Measurements from ENCODE around the gene HPS1. TPM values are rescaled to one million over a fixed set of nuclear protein-coding genes. Genes with fewer than 3 reads are reported as not detected.
A peak's percentile ranks its signal among the peaks of the same experiment; 100 is the strongest.

HPS1 gene
- total RNA-seq, 1 experiment from 2014 or later: 44.2 TPM

DNA sequence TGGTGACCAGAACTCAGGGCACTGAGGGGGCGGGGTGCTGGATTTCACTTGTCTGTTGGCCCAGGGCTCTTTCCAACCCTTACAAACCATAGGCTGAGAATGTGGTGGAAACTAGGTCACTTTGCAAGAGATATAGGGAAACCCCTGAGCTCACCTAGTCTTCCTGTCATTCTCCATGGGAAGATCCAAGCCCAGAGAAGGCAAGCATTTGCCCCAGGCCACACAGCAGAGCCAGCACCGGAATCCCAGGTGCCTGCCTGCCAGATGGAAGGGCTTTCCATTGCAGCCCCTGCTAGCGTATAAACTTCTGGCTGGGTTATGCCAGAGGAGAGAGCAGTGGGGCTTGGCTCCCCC, 32.2 kb downstream of the HPS1 start:
- DNase-seq (ENCODE audit: low spot score): peak; percentile 9

DNA sequence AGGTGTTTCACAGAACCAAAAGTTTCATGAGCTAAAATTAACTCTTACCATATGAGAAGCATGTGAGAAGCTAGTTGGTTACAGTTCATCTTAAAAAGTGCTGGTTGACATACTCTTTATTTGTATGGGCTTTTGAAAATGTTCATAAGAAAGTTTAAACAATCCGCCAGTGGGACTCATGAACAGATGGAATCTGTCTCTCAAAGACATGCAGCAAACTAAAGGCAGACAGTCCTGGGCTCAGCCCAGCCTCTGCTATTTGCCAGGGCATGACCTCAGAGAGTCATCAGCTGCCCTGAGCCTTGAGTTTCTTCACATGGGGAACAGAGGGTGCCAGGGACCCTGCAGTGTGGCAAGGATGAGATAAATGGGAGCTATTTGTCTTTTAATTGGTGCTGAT, 35.0 kb downstream of the HPS1 start:
- no peak for DNase-seq (ENCODE audit: low spot score)

DNA sequence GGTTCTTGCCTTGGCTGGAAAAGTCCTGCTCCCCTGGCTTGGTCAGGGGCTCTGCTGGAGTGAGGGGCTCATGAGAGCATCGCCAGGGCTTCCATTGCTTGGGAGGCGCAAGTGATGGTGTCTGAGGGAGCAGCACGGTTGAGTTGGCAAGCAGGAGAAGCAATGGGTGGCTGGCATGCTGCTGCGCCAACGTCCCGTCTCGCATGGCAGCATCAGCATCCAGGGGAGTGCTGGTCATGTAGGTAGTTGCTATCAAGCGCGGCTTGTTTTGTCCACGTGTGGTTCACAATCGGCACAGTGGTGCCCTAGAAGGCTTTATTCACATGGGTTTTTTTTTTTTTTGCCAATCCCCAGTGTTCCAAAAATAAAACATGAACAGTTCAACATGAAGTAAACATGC, 35.6 kb downstream of the HPS1 start:
- no peak for DNase-seq (ENCODE audit: low spot score)

DNA sequence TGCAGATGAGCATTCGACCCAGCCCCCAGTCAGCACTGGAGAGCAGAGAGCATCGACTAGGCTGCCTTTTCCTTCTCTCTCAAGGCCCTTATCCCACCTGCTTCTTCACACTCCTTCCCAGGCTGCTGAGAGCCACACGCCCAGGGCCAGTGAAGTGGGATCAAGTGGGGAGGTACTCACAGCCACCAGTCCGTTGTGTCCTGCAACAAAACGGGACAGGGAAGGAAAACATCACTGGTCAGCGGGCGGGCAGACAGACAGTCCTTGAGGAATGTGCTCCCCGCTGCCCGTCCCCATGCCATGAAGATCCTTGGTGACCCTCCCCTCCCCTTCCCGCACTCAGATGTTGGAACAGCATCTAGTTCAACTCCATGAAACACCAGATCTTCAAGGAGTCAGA, 36.0 kb downstream of the HPS1 start:
- DNase-seq (ENCODE audit: low spot score): no peak

DNA sequence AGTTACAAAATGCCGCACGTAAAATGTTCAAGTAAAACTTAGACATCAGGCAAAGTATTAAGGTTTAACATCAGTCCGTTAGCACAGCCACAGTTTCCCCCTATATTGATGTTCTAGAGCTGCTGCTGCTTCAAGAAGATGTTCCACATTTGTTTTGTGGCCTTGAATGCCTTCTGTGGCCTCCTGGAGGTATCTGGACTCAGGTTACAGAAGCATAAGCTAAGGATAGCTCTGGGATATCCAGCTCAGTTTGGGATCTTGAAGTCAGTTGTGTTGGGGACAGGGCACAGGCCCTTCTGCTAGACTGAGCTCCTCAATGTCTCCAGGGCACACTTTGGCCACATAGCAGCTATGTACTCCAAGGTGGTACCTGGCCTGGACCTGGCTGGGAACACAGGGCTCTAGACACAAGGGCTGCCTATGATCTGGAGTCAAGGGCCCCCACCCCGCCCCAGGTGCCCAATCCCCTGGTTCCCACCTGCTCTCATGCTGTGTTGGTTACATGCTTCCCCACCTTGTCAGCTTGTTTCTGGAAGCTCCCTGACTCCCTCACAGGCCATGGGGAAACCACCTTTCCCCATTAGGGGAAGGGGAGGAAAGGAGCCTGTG, 36.5 kb downstream of the HPS1 start:
- DNase-seq (ENCODE audit: low spot score): no peak

DNA sequence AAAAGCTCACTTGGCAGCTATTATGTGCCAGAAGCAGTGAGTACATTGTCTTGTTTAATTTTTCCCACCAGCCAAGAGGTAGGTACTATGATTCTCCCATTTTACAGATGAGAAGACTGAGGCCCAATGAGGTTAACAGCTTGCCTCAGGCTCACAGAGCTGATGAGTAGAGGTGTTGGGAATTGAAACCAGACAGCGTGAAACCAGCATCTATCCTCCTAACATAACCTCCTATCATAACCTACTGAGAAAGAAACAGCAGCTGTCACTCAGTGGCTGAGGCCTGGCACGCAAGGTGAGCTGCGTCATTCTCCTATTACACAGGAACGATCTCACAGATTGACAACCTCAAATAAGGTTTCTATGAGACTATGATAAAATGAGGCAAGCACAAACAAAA, 37.9 kb downstream of the HPS1 start:
- no peak for DNase-seq (ENCODE audit: low spot score)

DNA sequence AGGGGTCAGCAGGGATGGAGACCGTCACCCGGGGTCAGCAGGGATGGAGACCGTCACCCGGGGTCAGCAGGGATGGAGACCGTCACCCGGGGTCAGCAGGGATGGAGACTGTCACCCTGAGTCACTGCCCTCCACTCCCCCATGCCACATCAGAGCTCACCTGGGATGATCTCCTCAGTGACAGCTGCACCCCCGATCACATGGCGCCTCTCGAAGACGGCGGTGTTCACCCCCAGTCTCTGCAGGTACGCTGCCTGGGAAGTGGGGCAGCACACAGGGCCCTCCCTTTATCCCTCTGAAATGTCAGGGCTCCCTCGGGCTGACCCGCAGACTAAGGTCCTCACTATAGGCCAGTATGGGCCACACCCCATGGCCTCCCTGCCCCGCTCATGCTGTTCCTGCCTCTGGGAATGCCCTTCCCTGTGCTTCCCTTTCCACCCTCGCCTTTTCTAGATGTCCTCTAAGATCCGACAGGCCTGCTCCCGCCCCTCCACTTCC, 38.9 kb downstream of the HPS1 start:
- no peak for DNase-seq (ENCODE audit: low spot score)

DNA sequence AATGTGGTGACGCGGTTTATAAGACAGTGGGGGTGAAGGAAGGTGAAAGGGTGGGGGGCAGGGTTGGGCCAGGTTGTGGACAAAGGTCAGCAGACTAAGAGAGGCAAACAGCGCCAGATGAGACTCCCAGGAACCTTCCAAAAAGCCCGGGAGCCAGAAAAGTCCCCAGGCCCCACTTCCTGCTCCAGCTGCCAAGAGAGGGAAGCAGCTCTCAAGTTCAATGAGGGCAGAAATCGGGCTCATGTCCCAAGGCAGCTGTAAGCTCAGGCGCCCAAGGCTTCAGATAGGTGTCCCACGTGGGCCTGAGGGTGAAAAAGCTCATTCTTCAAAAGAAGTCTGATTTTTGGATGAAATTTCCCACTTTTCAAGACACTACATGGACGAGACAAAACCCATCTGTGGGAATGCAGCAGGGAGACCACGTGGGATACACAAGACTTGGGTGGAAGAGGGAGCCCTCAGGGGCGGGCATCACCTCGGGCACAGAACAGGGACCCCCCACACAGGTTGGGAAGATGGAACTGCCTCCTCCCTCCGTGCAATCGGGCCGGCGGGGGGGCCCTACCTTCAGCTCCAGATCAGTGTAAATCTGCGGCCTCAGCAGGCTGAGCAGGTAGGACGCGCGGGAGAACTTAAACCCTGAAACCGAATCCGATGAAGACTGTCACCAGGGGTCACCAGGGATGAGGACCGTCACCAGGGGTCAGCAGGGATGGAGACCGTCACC, 39.6 kb downstream of the HPS1 start:
- DNase-seq (ENCODE audit: low spot score): no peak

DNA sequence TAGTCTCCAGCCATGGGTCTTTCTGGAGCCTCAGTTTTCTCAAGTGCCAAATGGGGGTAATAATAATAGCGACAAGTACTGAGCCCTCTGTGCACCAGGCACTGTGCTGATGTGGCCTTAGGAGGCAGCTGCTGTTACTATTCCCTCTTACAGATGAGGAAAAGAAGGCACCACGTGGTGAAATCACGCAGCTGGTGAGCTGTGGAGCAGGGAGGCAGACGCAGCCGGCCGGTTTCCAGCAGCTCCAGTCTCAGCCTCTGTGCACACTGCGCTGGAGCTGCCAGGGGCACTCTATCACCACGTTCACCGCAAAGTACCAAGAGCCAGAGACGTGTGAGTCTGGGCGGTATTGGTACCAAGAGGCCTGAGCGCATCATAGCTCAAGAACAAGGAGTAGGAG, 41.3 kb downstream of the HPS1 start:
- DNase-seq (ENCODE audit: low spot score): no peak

DNA sequence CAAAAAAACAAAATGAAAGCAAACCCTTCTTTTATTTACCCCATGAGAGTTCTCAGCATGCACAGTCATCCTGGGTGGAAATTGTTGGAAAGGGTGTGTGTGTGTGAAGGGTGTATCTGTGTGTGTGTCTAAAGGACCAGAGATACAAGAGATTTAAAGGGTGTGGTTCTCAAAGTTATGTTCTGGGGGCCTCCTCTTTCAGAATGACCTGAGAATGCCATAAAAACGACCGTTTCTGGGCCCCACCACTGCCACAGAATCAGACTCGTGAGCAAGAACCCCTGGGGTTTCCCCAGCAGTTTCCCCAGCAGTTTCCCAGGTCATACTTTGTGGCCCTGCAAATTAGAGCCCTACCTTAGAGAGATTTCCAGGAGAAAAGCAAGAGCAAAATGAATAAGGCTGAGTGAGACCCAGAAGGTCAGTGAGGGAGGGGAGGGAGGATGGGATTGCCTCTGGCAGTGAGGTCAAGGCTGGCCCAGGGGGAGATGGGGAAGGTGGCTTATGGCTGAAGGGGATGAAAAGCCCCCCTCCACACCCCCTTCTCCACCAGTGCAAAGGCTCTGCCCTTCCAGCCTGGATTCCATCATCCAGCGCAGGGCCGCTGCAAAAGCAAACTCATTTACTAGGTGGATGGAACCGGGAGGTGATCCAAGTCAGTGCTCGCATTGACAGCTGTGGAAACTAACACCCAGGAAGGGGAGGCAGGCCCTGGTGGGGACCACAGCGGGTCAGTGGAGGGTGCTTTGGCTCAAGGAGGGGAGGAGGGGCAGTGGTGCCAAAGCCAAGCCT, 42.0 kb downstream of the HPS1 start:
- DNase-seq (ENCODE audit: low spot score): no peak

DNA sequence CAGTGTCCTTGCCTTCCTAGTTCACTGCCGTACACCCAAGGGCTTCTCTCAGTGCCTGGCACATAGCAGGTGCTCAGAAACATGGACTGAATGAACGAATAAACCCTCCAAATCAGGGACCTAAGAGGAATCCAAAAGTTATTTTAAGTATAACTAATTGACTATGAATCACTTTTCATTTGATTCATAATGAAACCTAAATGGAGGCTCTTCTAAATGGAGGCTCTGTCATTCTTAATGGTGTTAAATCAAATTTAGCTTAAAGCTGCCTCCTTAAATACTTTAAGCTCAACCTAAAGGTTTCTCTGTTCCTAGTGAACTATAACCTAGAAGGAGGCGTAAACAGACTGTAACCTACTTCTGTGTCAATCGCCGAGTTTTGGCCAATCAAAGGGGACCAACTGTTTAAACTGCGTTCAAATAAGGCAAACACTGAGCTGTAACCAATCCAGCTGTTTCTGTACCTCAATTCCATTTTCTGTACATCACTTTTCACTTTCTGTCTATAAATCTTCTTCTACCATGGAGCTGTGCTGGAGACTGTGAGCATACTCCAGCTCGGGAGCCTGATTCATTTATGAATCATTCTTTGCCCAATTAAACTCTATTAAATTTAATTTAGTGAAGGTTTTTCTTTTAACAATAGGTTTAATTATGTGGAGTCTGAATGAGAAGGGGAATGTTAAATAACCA, 42.8 kb downstream of the HPS1 start:
- DNase-seq (ENCODE audit: low spot score): no peak

DNA sequence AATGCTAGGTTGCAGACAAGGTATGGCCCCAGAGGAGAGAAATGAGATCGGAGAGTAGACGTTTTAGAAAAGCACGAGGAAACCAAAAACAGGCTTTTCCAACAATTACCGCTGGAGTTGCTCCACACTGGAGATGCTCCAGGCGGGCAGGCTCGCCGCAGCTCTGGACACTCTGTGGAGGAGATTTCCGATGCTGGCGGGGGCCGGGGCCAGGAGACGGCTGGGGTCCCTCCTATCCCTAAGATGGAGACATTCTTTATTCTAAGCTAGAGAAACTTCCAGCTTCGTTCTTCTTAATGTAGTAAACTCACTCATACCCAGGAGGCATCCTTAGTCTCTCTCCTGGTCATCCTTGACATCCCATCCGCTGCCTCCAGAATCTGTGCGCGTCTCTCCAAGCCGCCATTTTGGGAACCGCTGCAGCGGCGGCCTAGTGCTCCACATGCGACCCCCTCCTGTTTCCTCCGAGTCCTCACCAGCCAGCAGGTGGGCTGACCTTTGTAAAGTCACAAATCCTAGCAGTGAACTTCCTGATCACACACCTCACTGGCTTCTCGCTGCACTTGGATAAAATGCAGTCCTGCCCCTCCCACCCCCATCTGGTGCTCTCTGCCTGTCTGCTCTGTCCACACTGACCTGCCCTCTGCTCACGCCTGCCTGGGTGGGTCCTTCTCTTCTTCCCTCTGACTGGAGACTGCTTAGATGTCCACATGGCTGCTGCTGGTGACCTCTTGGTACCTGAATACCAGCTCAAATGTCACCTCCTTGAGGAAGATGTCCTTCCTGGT, 43.6 kb downstream of the HPS1 start:
- DNase-seq (ENCODE audit: low spot score): no peak

DNA sequence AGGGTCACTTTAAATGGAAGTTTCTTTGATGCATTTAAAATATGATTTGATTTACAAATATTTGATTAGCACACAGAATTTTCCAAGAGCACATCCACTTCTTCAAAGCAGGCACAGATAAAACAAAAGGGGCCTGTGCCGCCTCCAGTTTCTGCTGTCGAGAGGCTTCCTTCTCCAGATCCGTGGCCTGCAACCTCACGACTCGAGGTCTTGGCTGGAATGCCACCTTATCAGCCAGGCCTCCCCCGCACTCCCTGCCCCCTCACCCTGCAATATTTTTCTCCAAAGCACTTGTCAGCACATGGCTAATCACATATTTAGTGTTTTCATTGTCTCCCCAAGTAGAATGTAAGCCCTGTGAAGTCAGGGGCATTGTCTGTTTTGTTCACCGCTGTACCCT, 44.3 kb downstream of the HPS1 start:
- DNase-seq (ENCODE audit: low spot score): no peak

DNA sequence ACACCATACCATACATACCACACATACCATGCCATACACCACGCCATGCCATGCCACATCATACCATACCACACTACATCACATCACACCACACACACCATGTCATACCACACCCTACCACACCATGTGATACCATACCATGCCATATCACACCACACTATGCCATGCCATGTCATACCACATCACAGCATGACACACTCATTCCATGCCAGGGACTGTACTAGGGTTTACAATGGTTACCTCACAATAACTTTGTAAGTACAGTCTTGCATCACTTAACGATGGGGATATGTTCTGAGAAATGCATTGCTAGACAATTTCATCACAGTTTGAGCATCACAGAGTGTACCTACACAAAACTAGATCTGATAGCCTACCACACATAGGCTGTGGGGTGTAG, 46.3 kb downstream of the HPS1 start:
- no peak for DNase-seq (ENCODE audit: low spot score)

DNA sequence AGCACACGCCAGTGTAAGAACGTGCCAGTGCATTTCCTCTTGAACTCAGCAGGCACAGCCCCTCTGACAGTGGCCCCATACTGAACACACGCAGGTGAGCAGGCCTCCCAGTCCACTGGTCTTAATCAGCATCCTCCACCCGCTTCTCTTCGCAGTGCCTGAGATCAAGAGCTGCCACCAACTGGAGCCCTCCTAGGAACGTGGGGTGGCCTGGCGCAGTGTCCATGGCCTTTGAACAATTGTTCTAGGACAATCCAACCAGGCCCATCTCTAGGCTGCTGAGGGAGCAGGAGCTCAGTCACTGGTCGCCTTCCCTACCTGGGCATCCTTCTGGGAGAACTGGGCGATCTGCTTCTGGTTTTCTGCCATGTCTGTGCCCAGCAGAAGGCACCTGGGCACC, 47.0 kb downstream of the HPS1 start:
- DNase-seq (ENCODE audit: low spot score): no peak

DNA sequence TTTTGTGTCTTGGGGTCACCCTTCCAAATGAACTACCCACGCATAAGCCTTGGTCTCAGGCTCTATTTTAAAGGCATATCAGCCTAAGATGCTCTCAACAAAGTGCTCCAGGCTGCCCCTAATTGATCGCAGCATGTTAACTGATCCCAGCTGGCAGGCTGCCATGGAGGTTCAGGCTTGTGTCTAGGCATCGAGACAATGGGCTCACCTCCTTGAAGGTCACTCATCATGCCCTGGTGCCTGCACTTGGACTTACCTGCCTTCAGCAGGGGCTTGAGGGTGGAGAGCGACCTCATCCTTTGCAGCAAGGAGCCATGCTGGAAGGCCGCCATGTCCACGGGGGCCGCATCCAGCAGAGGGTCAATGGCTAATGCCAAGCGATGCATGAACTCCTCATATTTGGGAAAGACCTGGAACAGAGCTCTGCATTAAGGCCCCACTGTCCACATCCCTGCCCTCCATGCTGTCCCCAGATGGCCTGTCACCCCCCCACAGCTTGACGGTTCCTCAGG, 49.6 kb downstream of the HPS1 start:
- DNase-seq (ENCODE audit: low spot score): no peak

DNA sequence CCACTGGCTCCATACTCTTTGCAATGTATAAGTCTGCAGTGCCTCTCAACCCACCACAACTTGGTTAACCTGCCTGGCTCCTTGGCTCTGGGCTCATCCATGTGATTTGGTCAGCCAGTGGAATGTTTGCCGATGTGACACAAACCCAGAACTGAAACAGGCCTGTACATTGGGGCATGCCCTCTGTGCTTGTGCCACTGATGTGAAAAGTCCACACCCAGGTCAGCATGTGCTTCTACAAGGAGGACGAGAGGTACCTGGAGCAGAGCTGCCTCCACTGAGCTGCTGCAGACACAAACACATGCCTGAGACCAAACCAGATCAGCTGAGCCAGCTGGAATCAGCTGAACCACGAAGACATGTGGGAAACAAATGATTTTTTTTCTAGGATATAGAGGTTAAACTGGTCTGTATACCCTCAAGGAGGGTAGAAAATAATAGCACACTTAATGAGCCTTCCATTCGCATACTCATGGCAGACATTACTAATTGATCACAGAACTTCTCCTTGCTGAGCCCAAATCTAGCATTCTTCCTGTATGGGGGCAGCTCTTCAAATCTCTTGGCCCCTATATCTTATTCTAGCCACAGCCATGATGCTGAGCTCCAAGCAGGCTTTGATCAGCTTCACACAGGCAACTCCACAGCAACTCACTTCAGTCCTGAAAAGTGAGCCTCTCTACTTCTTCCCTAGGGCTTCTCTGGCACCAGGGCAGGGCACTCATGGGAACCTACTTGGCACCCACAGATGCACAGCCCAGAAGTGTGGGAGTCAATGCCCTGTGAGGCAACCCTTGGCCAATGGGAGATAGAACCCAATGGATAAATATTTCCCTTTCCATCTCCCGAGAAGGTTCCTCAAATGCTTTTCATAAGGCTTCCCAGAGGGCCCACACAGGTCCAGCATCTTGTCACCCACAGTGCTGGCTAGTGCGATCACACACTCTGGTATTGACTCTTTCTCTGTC, 50.4 kb downstream of the HPS1 start:
- DNase-seq (ENCODE audit: low spot score): no peak

DNA sequence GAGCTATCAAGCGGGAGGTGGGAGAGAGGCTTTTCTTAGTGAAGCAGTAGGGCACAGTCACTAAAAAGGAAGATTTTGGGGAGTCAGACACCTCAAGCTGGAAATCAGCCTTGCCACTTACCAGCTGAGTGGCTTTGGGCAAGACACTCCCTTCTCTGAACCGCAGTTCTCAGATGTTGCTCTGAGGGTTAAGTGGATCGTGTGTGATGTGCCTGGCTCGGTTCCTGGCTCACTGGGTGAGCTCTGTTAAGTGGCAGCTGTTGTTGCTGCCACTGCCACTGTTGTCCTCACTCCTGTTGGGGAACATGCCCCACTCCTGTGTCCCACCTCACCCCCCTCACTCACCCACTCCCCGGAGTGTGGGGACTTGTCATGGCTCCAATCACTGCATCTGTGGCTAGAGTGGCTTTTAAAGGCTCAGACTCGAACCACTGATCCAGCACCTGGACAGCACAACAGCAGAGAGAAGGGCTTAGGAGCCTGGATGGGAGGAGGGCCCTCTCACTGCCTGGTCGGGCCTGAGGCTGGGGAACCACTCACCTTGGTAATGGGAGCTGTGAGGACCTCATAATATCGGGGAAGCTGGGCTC, 51.8 kb downstream of the HPS1 start:
- DNase-seq (ENCODE audit: low spot score): no peak

DNA sequence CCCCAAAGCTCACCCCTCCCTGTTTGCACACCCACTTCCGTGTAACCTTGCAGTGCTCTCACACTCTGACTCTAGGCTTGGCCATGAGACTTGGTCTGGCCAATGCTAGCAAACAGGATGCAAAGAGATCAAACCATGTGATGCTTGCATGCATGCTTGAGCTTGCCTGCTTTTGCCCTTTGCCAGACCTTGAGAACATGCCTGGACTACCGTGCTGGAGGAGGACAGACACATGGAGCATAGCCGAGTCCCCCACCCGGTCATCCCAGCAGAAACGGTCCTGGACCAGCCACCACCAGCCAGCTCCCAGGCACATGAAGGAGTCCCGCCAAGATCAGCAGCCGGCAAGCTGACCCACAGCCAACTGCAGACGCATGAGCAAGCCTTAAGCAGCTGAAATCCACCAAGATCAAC, 55.1 kb downstream of the HPS1 start:
- DNase-seq (ENCODE audit: low spot score): no peak

DNA sequence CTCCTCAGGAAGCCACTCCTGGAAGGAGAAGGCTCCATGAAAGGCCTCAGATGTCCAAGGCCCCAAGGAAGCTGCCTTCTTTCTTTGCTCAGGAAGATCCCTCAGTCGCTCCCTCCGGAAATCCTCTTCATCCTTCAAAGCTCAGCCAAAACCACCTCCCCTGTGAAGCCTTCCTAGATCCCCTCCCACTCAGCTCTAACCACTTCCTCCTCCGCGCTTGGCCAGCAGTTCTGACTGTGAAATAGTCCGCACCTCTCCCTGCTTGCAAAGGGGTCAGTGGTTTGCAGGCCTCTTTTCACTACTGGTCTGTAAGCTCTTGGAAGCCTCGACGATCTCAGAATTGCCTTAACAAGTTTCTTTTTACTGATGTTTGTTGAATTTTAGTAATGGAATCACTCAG, 55.7 kb downstream of the HPS1 start:
- no peak for DNase-seq (ENCODE audit: low spot score)

Measured in HT-29 (cell line).